Vagina (tissue), 2 donors: ENCODE measurements around the gene UGT1A3. TPM values are rescaled to one million over a fixed set of nuclear protein-coding genes. Genes with fewer than 3 reads are reported as not detected.
"Not testable (repeated sequence)": the region's sequence is repeated elsewhere in the genome, so short reads cannot be mapped to it uniquely, and the experiment has no call there.

Experiments used
- DNase-seq, 2 donors: peaks; one replicate each; pipeline ENCODE4 v3.0.0-alpha.2; 2017; ENCODE audit errors: extremely low spot score in 2 of 2
- H3K27ac ChIP-seq: fragments of 200-600 bp; sonication (generic); one replicate; pipeline ENCODE4 v1.5.1; 2019
- H3K27me3 ChIP-seq: fragments of 200-600 bp; sonication (generic); one replicate; pipeline ENCODE4 v1.5.1; 2019
- H3K36me3 ChIP-seq, 2 donors: fragments of 200-600 bp; sonication (generic); one replicate each; pipeline ENCODE4 v1.5.1; 2017 to 2019
- H3K4me1 ChIP-seq: fragments of 200-600 bp; sonication (generic); one replicate; pipeline ENCODE4 v1.5.1; 2019
- H3K4me3 ChIP-seq, 2 donors: fragments of 200-600 bp; sonication (generic); 1 replicate in 1 of 2; 2 replicates in 1 of 2; pipeline ENCODE4 v1.5.1; 2016 to 2019
- H3K9me3 ChIP-seq: fragments of 200-600 bp; sonication (generic); one replicate; pipeline ENCODE4 v1.5.1; 2019
- CTCF ChIP-seq, 3 experiments: fragments of 450-650 bp in 2 of 3; fragments of 200-600 bp in 1 of 3; sonication (generic) in 1 of 3; IDR thresholded peaks; one replicate each; pipeline ENCODE4 v1.5.1; 2017 to 2019; ENCODE audit warnings: antibody characterized with exemption in 3 of 3, mild to moderate bottlenecking in 2 of 3, moderate library complexity in 2 of 3
- POLR2A ChIP-seq, 2 donors: fragments of 450-650 bp; IDR thresholded peaks; one replicate each; pipeline ENCODE4 v1.6.1; 2017; ENCODE audit warnings: antibody characterized with exemption in 2 of 2, mild to moderate bottlenecking in 2 of 2, moderate library complexity in 2 of 2
- POLR2AphosphoS5 ChIP-seq, 2 donors: sonication (generic); formaldehyde crosslinking; IDR thresholded peaks; one replicate each; pipeline ENCODE4 v1.9.0; 2017; ENCODE audit warnings: antibody characterized with exemption in 2 of 2, mild to moderate bottlenecking in 2 of 2, low read depth in 1 of 2; ENCODE audit not compliant: insufficient read depth in 1 of 2
- intact Hi-C: fragments of 100-400 bp; cut with DNase I; formaldehyde crosslinking; loops from one replicate; pipeline ENCODE4 v1.15.1; 2023
- total RNA-seq: library from RNA; depleted of rRNA; stranded (reverse); fragments of >200 nt; gene quantifications from one replicate; pipeline ENCODE4 v1.2.3, GENCODE V29; 2016

The UGT1A3 gene
- total RNA-seq, 1 donor from 2014 or later: not detected

- no peaks in the 10 kb centered on the region for H3K36me3 ChIP-seq
- H3K4me3 ChIP-seq: no peak overlapping the region
- no peaks in the 10 kb centered on the region for H3K4me1 ChIP-seq
- intact Hi-C loops: no loop called here
- no peak for TF ChIP-seq POLR2A (IDR thresholded peaks at IDR 0.05)
- TF ChIP-seq POLR2AphosphoS5 (IDR thresholded peaks at IDR 0.05; ENCODE audit: insufficient read depth in 1 of 2, low read depth in 1 of 2): no peak
- TF ChIP-seq CTCF (IDR thresholded peaks at IDR 0.05): no peak
- H3K9me3 ChIP-seq: no peaks in the 10 kb centered on the region
- no peak for DNase-seq
- H3K27me3 ChIP-seq: no peaks in the 10 kb centered on the region
- no peak overlapping the region for H3K27ac ChIP-seq
These were observed 16.4 kb downstream of the UGT1A3 start for GRCh38 chr2:233745073-233745755.

- intact Hi-C loops, H3K27me3 ChIP-seq, H3K4me3 ChIP-seq: not testable (repeated sequence)
These were observed 17.0 kb downstream of the UGT1A3 start for GRCh38 chr2:233745838-233746237.

GRCh38 chr2:233746475-233747282 lies 17.8 kb downstream of the UGT1A3 start:
- Histone ChIP-seq H3K27me3 (no peaks in the 10 kb centered on the region), H3K9me3 (no peaks in the 10 kb centered on the region), H3K27ac (no peak overlapping the region), H3K4me3 (no peak overlapping the region), H3K36me3 (no peaks in the 10 kb centered on the region), H3K4me1 (no peaks in the 10 kb centered on the region)
- TF ChIP-seq POLR2AphosphoS5 (IDR thresholded peaks at IDR 0.05; ENCODE audit: insufficient read depth in 1 of 2, low read depth in 1 of 2) (no peak), CTCF (IDR thresholded peaks at IDR 0.05) (no peak), POLR2A (IDR thresholded peaks at IDR 0.05) (no peak)
- intact Hi-C loops: no loop called here
- DNase-seq: no peak

More at GRCh38 chr2:233745838-233746237, 17.0 kb downstream of the UGT1A3 start:
- H3K36me3 ChIP-seq, H3K9me3 ChIP-seq, DNase-seq, H3K27ac ChIP-seq, H3K4me1 ChIP-seq: not testable (repeated sequence)

GRCh38 chr2:233747283-233747544 lies 18.4 kb downstream of the UGT1A3 start:
- no peaks in the 10 kb centered on the region for H3K9me3 ChIP-seq
- no peak overlapping the region for H3K4me3 ChIP-seq
- DNase-seq: no peak
- no peaks in the 10 kb centered on the region for H3K36me3 ChIP-seq
- H3K27me3 ChIP-seq: no peaks in the 10 kb centered on the region
- TF ChIP-seq POLR2A (IDR thresholded peaks at IDR 0.05) (no peak), POLR2AphosphoS5 (IDR thresholded peaks at IDR 0.05; ENCODE audit: insufficient read depth in 1 of 2, low read depth in 1 of 2) (no peak), CTCF (IDR thresholded peaks at IDR 0.05) (no peak)
- no peaks in the 10 kb centered on the region for H3K4me1 ChIP-seq
- no peak overlapping the region for H3K27ac ChIP-seq
- intact Hi-C loops: no loop called here

- H3K27ac ChIP-seq, H3K36me3 ChIP-seq, H3K4me1 ChIP-seq, H3K9me3 ChIP-seq, H3K27me3 ChIP-seq, DNase-seq, H3K4me3 ChIP-seq, intact Hi-C loops: not testable (repeated sequence)
These were observed 21.8 kb downstream of the UGT1A3 start for GRCh38 chr2:233750689-233751088.

- H3K27me3 ChIP-seq, H3K4me3 ChIP-seq, intact Hi-C loops, H3K36me3 ChIP-seq, H3K9me3 ChIP-seq, DNase-seq, H3K27ac ChIP-seq, H3K4me1 ChIP-seq: not testable (repeated sequence)
These were observed 22.6 kb downstream of the UGT1A3 start for GRCh38 chr2:233751212-233752009.
